ENCODE data around the gene BARHL1. TPM values are rescaled to one million over a fixed set of nuclear protein-coding genes. Genes with fewer than 3 reads are reported as not detected.

Gene BARHL1
- total RNA-seq, 1 donor from 2014 or later, result not detected

DNA sequence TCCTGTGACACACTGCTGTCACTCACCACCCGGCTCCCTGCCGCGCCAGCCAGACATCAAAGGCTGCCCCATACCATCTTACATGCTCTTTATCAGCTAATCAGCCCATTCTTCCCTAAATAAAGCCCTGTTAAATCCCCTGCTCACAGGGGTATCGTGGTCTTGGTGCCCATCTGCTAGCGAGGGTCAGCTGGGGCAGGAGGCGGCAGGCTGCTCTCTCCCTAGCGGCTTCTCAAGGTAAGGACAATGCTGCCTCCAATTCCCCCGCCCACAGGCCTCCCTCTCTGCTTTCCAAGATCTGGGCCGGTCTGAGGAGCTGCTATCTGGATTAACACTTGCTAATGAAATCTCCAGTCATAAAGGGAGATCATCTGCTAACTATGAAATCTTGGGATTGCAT is 26.8 kb downstream of the BARHL1 start:
- no peak for DNase-seq (ENCODE audit: extremely low read depth, low read depth, low spot score)

DNA sequence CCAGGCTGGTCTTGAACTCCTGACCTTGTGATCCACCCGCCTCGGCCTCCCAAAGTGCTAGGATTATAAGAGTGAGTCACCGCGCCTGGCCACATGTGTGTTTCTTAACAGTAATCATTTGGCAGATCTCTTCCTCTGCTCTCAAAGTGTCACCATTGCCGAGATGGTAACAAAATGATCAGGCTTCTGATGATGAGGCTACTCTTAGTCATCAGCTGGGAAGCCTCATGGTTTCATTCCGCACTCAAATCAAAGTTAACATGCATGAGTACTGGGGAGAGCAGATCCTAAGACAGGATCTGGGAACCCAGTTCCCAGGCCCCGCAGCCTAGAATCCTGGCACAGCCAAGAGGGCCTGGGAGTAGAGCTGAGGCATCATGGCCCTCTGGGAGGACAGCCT is 27.4 kb downstream of the BARHL1 start:
- DNase-seq (ENCODE audit: extremely low read depth, low read depth, low spot score), result no peak

- no peak for DNase-seq (ENCODE audit: extremely low read depth, low read depth, low spot score)
Measured at GRCh38 chr9:132610661-132611060, 28.3 kb downstream of the BARHL1 start.

DNA sequence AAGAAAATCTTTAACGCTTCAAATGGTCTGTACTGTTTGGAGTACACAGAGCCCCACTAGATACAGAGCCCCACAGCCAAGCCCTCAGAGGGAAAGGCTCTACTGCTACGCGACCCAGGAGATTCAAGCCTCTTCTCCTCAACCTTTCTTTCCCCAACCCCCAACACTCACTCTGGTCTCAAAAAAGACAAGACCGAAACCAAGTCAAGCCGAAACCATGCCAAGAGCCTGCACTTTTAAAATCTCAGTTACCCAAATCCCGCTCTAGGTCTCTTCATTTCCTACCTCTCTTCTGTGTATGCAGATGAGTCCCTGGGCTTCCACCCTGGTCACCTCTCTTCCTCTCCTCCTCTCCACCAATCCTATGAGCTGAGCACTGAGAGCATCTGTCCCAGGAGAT is 31.9 kb downstream of the BARHL1 start:
- no peak for DNase-seq (ENCODE audit: extremely low read depth, low read depth, low spot score)

GRCh38 chr9:132615774-132616173 is 33.4 kb downstream of the BARHL1 start:
- DNase-seq (ENCODE audit: extremely low read depth, low read depth, low spot score), result no peak

GRCh38 chr9:132616725-132617124 is 34.3 kb downstream of the BARHL1 start:
- DNase-seq (ENCODE audit: extremely low read depth, low read depth, low spot score), result no peak

GRCh38 chr9:132622159-132622558 is 39.8 kb downstream of the BARHL1 start:
- DNase-seq (ENCODE audit: extremely low read depth, low read depth, low spot score), result no peak

DNA sequence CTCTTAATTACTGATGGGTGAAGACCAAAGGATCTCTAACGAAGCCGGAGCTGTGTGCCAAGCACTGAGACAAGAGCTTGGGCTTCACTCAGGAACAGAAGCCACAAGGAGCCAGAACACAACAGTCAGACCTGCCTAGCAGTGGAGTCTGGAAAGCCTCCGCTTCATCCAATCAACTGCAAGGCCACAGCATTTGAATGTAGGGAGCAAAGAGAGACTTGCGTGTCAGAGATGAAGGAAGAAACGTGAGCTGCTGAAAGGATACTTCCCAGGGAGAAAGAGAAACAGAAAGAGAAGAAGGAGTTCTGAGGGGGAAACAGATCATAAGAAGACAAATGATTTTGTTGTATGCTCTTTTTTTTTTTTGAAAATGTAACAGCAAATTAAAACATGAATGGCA is 43.9 kb downstream of the BARHL1 start:
- DNase-seq (ENCODE audit: extremely low read depth, low read depth, low spot score), result no peak

- no peak for DNase-seq (ENCODE audit: extremely low read depth, low read depth, low spot score)
Measured at GRCh38 chr9:132627106-132627505, 44.7 kb downstream of the BARHL1 start.

DNA sequence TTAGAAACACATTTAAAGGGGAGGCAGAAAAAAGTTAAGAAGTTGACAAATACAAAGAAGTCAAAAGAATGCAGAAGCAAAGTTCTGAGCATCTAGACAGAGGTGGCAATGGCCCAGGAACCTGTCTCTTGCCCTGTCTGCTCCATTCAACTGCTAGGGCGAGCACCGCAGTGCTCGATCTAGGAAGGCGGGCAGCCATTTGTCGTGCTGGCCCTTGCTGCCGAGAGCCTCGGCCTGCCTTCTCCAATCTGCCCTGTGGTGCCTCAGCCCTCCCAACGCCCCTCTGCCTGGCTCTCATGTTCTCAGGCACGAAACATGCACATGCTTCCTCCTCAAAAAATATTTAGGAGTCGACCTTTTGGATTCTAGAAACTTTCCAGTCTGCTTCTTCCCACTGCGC is 45.2 kb downstream of the BARHL1 start:
- DNase-seq (ENCODE audit: extremely low read depth, low read depth, low spot score), result no peak

- no peak for DNase-seq (ENCODE audit: extremely low read depth, low read depth, low spot score)
Measured at GRCh38 chr9:132628746-132629145, 46.3 kb downstream of the BARHL1 start.

- DNase-seq (ENCODE audit: extremely low read depth, low read depth, low spot score), result no peak
Measured at GRCh38 chr9:132630116-132630515, 47.7 kb downstream of the BARHL1 start.

DNA sequence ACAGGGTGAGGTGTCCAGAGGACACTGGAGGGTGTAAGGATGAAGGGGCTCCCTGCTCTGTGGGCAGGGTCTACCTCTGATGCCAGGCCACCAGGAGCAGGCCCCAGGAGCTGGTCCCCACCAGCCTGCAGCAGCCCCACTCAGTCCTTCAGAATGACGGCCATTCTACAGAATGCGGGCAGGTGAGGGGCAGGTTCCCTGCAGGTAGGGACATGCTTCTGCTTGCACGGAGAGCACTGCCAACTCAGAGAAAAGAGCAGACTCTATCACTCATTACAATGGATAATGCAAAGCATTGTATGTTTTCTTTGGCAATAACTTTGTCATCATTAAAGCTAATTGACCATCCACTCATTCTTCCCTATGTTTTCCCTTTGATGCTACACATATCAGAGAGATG is 48.4 kb downstream of the BARHL1 start:
- no peak for DNase-seq (ENCODE audit: extremely low read depth, low read depth, low spot score)

GRCh38 chr9:132631280-132631679 is 48.9 kb downstream of the BARHL1 start:
- DNase-seq (ENCODE audit: extremely low read depth, low read depth, low spot score), result no peak

GRCh38 chr9:132631685-132632084 is 49.3 kb downstream of the BARHL1 start:
- no peak for DNase-seq (ENCODE audit: extremely low read depth, low read depth, low spot score)

- DNase-seq (ENCODE audit: extremely low read depth, low read depth, low spot score), result no peak
Measured at GRCh38 chr9:132632413-132633129, 50.2 kb downstream of the BARHL1 start.

DNA sequence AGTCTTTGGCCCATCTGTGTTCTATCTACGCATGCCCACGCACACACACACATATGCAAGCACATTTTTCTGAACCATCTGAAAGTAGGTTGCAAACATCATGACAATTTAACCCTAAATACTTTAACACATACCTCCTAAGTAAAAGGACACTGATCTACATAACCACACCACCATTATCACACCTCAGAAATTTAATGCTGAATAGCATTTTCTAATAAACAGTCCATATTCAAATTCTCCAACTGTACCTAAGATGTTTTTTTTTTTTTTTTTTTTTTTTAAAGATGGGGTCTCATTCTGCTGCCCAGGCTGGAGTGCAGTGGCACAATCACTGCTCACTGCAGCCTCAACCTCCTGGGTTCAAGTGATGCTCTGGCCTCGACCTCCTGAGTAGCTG is 51.9 kb downstream of the BARHL1 start:
- no peak for DNase-seq (ENCODE audit: extremely low read depth, low read depth, low spot score)

DNA sequence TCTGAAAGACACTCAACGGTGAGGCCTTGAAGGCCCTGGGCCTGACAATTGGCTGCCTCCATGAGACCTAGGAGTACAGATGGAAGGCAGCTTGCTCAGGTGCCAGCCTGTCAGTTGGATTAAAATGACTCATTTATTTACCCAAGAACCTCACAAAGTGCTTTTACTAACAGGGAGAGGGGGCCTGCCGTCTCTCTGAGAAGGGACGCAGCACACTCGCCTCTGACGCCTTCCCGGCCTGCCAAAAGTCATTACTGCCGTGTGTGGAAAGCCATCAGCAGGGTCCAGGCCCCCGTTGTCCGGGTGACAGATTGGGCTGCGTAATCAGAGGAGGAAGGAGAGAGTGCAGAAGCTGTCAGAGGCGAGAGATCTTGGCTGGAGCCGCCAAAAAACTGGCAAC is 54.9 kb downstream of the BARHL1 start:
- DNase-seq (ENCODE audit: extremely low read depth, low read depth, low spot score), result no peak

DNA sequence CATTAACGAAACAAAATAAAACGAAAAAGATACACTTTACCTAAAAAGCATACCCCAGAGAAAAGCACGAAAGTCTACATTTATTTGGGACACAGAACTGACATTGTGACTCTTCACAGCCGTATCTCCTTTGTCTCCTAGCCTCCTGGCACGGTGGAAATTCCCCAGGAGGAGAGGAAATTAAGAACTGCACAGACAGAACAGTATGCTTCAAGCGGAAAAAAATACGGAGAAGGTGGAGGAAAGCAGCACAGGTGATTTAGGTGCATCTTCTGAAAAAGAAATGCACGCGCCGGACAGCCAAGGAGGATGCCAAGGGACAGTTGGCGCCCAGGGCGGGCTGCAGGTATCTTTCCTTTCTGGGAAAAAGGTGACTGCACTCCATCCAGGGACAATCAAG is 55.4 kb downstream of the BARHL1 start:
- no peak for DNase-seq (ENCODE audit: extremely low read depth, low read depth, low spot score)

- no peak for DNase-seq (ENCODE audit: extremely low read depth, low read depth, low spot score)
Measured at GRCh38 chr9:132638240-132638639, 55.8 kb downstream of the BARHL1 start.

DNA sequence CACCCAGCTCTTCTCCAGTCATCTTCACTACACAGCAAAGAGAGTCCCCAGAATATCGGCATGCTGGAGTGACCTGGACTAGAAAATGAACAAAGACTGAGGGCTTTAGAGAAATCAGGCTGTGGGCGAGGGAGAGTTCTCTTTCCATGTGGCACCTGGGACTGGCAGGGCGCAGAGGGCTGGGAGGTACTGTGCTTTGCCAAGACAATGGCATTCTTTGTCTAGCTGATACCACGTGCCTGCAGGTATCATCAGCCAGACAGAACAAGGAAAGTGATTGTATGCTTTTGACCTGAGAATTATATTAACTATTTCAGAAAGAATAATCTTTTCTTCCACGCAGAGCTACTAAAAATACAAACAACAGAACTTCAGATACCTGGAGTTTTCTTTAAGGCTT is 56.9 kb downstream of the BARHL1 start:
- no peak for DNase-seq (ENCODE audit: extremely low read depth, low read depth, low spot score)

Measured in glomerular endothelial cell (primary cell).